Vagina (tissue), 2 donors: Measurements from ENCODE around the gene KDM4B.

Experiments used
- POLR2AphosphoS5 ChIP-seq, 2 donors: sonication (generic); formaldehyde crosslinking; IDR thresholded peaks; one replicate each; pipeline ENCODE4 v1.9.0; 2017; ENCODE audit warnings: antibody characterized with exemption in 2 of 2, mild to moderate bottlenecking in 2 of 2, low read depth in 1 of 2; ENCODE audit not compliant: insufficient read depth in 1 of 2
- TF ChIP-seq, protein P1 (sequence below), 3 experiments: fragments of 450-650 bp in 2 of 3; fragments of 200-600 bp in 1 of 3; sonication (generic) in 1 of 3; IDR thresholded peaks; one replicate each; pipeline ENCODE4 v1.5.1; 2017 to 2019; ENCODE audit warnings: antibody characterized with exemption in 3 of 3, mild to moderate bottlenecking in 2 of 3, moderate library complexity in 2 of 3

GRCh38 chr19:5046339-5047039 lies 77.6 kb downstream of the KDM4B start:
- peak in 1 of 2 donors; percentile 12 for TF ChIP-seq POLR2AphosphoS5 (IDR thresholded peaks at IDR 0.05; ENCODE audit: insufficient read depth in 1 of 2, low read depth in 1 of 2)
- TF ChIP-seq, protein P1, sequence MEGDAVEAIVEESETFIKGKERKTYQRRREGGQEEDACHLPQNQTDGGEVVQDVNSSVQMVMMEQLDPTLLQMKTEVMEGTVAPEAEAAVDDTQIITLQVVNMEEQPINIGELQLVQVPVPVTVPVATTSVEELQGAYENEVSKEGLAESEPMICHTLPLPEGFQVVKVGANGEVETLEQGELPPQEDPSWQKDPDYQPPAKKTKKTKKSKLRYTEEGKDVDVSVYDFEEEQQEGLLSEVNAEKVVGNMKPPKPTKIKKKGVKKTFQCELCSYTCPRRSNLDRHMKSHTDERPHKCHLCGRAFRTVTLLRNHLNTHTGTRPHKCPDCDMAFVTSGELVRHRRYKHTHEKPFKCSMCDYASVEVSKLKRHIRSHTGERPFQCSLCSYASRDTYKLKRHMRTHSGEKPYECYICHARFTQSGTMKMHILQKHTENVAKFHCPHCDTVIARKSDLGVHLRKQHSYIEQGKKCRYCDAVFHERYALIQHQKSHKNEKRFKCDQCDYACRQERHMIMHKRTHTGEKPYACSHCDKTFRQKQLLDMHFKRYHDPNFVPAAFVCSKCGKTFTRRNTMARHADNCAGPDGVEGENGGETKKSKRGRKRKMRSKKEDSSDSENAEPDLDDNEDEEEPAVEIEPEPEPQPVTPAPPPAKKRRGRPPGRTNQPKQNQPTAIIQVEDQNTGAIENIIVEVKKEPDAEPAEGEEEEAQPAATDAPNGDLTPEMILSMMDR (IDR thresholded peaks at IDR 0.05): no peak
